HepG2 (cell line): Measurements from ENCODE around the gene TRPV2. TPM values are rescaled to one million over a fixed set of nuclear protein-coding genes. Genes with fewer than 3 reads are reported as not detected.

Experiments used
- CBX1 ChIP-seq: IDR thresholded peaks from one replicate; pipeline ENCODE4 v1.6.1; 2016; ENCODE audit warnings: antibody characterized with exemption, low read depth
- FOSL1 ChIP-seq: sonication (generic); formaldehyde crosslinking; IDR thresholded peaks from 2 replicates; pipeline ENCODE4 v1.9.0; 2021; ENCODE audit warnings: missing genetic modification reagents, borderline replicate concordance
- GABPB1 ChIP-seq: IDR thresholded peaks from 2 replicates; pipeline ENCODE4 v1.6.1; 2016; ENCODE audit warnings: mild to moderate bottlenecking, missing genetic modification reagents, moderate library complexity, missing compliant biosample characterization
- HOXA9 ChIP-seq: sonication (generic); formaldehyde crosslinking; IDR thresholded peaks from 2 replicates; pipeline ENCODE4 v1.8.1; 2022; ENCODE audit warnings: missing genetic modification reagents, mild to moderate bottlenecking, moderate library complexity, borderline replicate concordance
- IKZF4 ChIP-seq: sonication (generic); formaldehyde crosslinking; IDR thresholded peaks from 2 replicates; pipeline ENCODE4 v1.5.1; 2020; ENCODE audit warnings: borderline replicate concordance, mild to moderate bottlenecking, low read depth, missing genetic modification reagents; ENCODE audit errors: not compliant biosample characterization
- IRF2 ChIP-seq: IDR thresholded peaks from 2 replicates; pipeline ENCODE4 v1.6.1; 2018; ENCODE audit warnings: missing genetic modification reagents, missing compliant biosample characterization
- MATR3 ChIP-seq: sonication (generic); formaldehyde crosslinking; IDR thresholded peaks from 2 replicates; pipeline ENCODE4 v1.4.0; 2020; ENCODE audit warnings: missing genetic modification reagents
- MTF2 ChIP-seq: sonication (generic); formaldehyde crosslinking; IDR thresholded peaks from 2 replicates; pipeline ENCODE4 v1.5.0; 2020; ENCODE audit warnings: missing genetic modification reagents, borderline replicate concordance
- PBX2 ChIP-seq: IDR thresholded peaks from 2 replicates; pipeline ENCODE4 v1.6.1; 2016; ENCODE audit warnings: control low read depth
- PLRG1 ChIP-seq: fragments of 450-650 bp; conservative IDR thresholded peaks from 2 replicates; pipeline ENCODE4 v1.6.1; 2016
- PREB ChIP-seq: sonication (generic); formaldehyde crosslinking; IDR thresholded peaks from 2 replicates; pipeline ENCODE4 v1.4.0; 2020; ENCODE audit warnings: missing genetic modification reagents
- SMAD3 ChIP-seq: sonication (generic); formaldehyde crosslinking; IDR thresholded peaks from 2 replicates; pipeline ENCODE4 v1.4.0; 2020; ENCODE audit warnings: missing genetic modification reagents
- SNRNP70 ChIP-seq: fragments of 200-400 bp; formaldehyde crosslinking; IDR thresholded peaks from 2 replicates; pipeline ENCODE4 v1.6.1; 2017; ENCODE audit warnings: mild to moderate bottlenecking, low read depth, low read length, moderate library complexity
- SOX13 ChIP-seq, 3 experiments: fragments of 450-650 bp in 1 of 3; sonication (generic) in 1 of 3; formaldehyde crosslinking in 1 of 3; IDR thresholded peaks in 2 of 3; conservative IDR thresholded peaks in 1 of 3; 2 replicates each; pipeline versions ENCODE4 v1.5.0 to v1.6.1; 2016 to 2020; ENCODE audit warnings: antibody characterized with exemption in 1 of 3, mild to moderate bottlenecking in 1 of 3, missing compliant biosample characterization in 1 of 3, missing genetic modification reagents in 1 of 3, moderate library complexity in 1 of 3
- ZFP91 ChIP-seq: sonication (generic); formaldehyde crosslinking; IDR thresholded peaks from 2 replicates; pipeline ENCODE4 v1.9.0; 2022; ENCODE audit warnings: missing genetic modification reagents, mild to moderate bottlenecking, borderline replicate concordance
- ZHX1 ChIP-seq: sonication (generic); formaldehyde crosslinking; IDR thresholded peaks from 2 replicates; pipeline ENCODE4 v1.8.1; 2022; ENCODE audit warnings: low read depth, mild to moderate bottlenecking, missing genetic modification reagents
- ZNF296 ChIP-seq: sonication (generic); formaldehyde crosslinking; conservative IDR thresholded peaks from 2 replicates; pipeline ENCODE4 v1.5.0; 2020; ENCODE audit warnings: mild to moderate bottlenecking, missing genetic modification reagents
- ZNF678 ChIP-seq: sonication (generic); formaldehyde crosslinking; IDR thresholded peaks from 2 replicates; pipeline ENCODE4 v1.4.0; 2020; ENCODE audit warnings: mild to moderate bottlenecking, missing genetic modification reagents
- polyA plus RNA-seq, 8 experiments: library from polyadenylated mRNA; depleted of rRNA in 3 of 8; stranded (reverse) in 7 of 8; unstranded in 1 of 8; fragments of >200 nt; fragmentation: Illumina TruSeq in 4 of 8; extraction: Trizol in 4 of 8; gene quantifications; 2 replicates each; pipeline versions ENCODE4 v1.2.1 to v1.2.3, GENCODE V29; 2011 to 2016; ENCODE audit warnings: low read depth in 4 of 8, missing spikeins in 1 of 8, mixed read lengths in 1 of 8; ENCODE audit not compliant: insufficient read depth in 1 of 8
- total RNA-seq, 5 experiments: library from RNA; depleted of rRNA; stranded (reverse); fragments of >200 nt; fragmentation: Illumina TruSeq; extraction: Trizol; gene quantifications; 2 replicates each; pipeline ENCODE4 v1.2.3, GENCODE V29; 2016; ENCODE audit warnings: low read depth in 1 of 5
- TF ChIP-seq, protein P1 (sequence below): sonication (generic); formaldehyde crosslinking; IDR thresholded peaks from 2 replicates; pipeline ENCODE4 v1.8.0; 2022; ENCODE audit warnings: missing genetic modification reagents, low read depth, mild to moderate bottlenecking, borderline replicate concordance
- TF ChIP-seq, protein P2 (sequence below): sonication (generic); formaldehyde crosslinking; IDR thresholded peaks from 2 replicates; pipeline ENCODE4 v1.8.0; 2022; ENCODE audit warnings: mild to moderate bottlenecking, missing genetic modification reagents, borderline replicate concordance

TRPV2 gene
- total and polyA plus RNA-seq, 2 of the 13 experiments (the other 11 are each of a cell fraction or from before 2014, with no cell fraction given) = 13.6 to 21.3 TPM

DNA sequence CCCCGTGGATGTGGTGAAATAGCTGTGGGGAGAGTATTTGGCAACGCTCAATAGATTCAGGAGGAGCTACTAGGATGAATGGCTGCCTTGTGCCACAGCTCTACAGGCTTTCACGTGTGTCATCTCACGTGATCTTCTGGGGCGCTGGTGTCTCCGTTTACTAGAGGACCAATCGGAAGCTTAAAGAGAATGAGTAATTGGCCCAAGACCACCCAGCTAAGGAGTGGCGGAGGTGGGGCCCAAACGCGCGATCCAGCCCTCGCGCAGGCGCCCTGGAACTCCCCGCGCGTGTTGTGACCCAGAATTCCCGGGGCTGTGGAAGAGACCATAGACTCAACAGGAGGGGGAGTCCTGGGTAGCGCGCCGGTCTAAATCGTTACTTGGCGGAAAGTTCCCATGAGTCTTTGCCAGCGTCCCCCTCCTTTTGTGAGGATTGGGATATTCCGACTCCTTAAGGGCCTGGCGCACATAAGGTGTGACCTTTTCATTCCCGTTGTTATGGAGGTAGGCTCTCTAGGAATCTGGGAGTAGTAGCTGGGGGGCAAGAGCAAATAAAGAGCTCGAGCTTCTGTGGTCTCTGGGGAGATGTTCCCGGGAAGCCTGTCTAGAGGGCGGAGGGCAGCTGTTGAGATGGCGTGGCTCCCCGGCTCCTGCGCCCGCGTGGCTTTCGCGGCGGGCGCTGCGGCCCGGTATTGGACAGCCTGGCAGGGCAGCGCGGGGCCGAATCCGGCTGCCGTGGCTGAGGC, 23.4 kb downstream of the TRPV2 start (continued):
- peak; percentile 31; the same call in 1 of the 2 replicates for TF ChIP-seq FOSL1
- no peak for TF ChIP-seq SOX13 (IDR thresholded peaks at IDR 0.05)
- TF ChIP-seq SOX13 (CRISPR knock-in tag; conservative IDR thresholded peaks at IDR 0.05 in 1 of 2, IDR thresholded peaks at IDR 0.05 in 1 of 2) = peak in 1 of 2 experiments; percentile 34; a peak in 3 of 4 replicates
- TF ChIP-seq IRF2 = peak; percentile 89; the same call in 1 of the 2 replicates
- peak; percentile 60 for TF ChIP-seq GABPB1 (CRISPR knock-in tag)
- TF ChIP-seq, protein P1, sequence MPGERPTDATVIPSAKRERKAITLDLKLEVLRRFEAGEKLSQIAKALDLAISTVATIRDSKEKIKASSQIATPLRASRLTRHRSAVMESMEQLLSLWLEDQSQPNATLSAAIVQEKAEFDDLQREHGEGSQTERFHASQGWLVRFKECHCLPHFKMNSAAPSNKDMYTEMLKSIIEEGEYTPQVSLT = no peak
- no peak for TF ChIP-seq PREB (CRISPR knock-in tag)
- no peak for TF ChIP-seq SNRNP70
- TF ChIP-seq IKZF4 (CRISPR knock-in tag) = no peak
- peak; percentile 59 for TF ChIP-seq PBX2
- TF ChIP-seq, protein P2, sequence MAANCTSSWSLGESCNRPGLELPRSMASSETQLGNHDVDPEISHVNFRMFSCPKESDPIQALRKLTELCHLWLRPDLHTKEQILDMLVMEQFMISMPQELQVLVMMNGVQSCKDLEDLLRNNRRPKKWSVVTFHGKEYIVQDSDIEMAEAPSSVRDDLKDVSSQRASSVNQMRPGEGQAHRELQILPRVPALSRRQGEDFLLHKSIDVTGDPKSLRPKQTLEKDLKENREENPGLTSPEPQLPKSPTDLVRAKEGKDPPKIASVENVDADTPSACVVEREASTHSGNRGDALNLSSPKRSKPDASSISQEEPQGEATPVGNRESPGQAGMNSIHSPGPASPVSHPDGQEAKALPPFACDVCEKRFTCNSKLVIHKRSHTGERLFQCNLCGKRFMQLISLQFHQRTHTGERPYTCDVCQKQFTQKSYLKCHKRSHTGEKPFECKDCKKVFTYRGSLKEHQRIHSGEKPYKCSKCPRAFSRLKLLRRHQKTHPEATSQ (CRISPR knock-in tag) = no peak
- TF ChIP-seq ZNF296 (CRISPR knock-in tag) = no peak
- TF ChIP-seq SMAD3 = no peak
- no peak for TF ChIP-seq MATR3 (CRISPR knock-in tag)
- TF ChIP-seq HOXA9 (CRISPR knock-in tag) = no peak
- peak; percentile 82; the same call in 1 of the 2 replicates for TF ChIP-seq ZFP91 (CRISPR knock-in tag)
- TF ChIP-seq PLRG1 = no peak
- TF ChIP-seq MTF2 (CRISPR knock-in tag) = no peak
- TF ChIP-seq ZHX1 (CRISPR knock-in tag) = no peak
- peak; percentile 79 for TF ChIP-seq CBX1
- peak; percentile 63; the same call in 1 of the 2 replicates for TF ChIP-seq ZNF678 (CRISPR knock-in tag)
